GM19438 (cell line): ENCODE data around the gene NLRP14.
A peak's percentile ranks its signal among the peaks of the same experiment; 100 is the strongest.

Source experiments
- ATAC-seq: cut with Tn5 transposase; IDR thresholded peaks from one replicate; pipeline ENCODE4 v1.9.1; 2021; ENCODE audit warnings: low read depth; ENCODE audit not compliant: unreplicated experiment

Gene NLRP14

DNA sequence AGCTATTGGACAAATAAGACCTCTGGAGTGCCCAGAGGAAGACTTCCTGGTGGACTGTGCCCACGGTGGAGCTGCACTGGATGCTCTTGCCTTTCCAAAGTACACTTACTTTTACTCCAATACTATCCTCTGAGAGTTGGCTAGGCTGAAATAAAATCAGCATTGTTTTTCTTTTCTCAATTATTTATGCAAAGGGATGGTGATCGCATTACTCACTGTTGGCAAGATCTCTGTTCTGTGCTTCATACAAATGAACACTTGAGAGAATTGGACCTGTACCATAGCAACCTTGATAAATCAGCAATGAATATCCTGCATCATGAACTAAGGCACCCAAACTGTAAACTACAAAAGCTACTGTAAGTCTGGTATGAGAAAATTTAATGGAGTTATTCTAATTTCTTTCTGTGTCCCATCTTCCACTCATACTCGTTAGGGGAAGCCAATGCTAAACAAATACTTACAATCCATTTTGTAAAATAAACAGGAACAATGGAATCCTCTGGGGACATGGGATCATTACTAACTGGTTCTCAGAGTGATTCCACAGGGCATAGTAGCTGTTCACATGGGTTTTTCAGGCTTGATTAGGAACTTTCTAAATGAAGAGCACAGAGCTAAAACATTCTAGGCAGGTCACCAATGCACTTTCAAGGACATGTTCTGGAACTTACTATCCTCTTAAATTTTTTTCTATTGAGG lies 26.3 kb downstream of the NLRP14 start:
- no peak for ATAC-seq

DNA sequence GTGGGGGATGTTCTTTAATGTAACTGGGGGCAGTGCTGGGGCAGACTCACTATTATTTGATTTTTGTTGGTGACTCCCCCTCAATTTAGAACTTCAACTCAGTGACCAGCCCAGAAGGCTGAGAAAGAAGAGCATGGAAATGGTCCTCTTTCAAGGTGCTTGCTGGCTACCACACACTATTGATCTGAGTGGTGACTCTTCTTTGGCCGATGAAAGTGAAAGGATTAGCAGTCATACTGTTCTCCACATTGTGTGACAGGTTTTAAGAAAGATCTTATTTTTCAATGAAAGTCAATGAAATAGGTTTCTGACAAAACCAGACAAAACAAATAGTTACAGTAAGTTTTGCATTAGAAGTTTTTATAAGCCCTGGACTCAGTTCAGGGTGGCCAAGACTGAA lies 29.9 kb downstream of the NLRP14 start:
- no peak for ATAC-seq

DNA sequence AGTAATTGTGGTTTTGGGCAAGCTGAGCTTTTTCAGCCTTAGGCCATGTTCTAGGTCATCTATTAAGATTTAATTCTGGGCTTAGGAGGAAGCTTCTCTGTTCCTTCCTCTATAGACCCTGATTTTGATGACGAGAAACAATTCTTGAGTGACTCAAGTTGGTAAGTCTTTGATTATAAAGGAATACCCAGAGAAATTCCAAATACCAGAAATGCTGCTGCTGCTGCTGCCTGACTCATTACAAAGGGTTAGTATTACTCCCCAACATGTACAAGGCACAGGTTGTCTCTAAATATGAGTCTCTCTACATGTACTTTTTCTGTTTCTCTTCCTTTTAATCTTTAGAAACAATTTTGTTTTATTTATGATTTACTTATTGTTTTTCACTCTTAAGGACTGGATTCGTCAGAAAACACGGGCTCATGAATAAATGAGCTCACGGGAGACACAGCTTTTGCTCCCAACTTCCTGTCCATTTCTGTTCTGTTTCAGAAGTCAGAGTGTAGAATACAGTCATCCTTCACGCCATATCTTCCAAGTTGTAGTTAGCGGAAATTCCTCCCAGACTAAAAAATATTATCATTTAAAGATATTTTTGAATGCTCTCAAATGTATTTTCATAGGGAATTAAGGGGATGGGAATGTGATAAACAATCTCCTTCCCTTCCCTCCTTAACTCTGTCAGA lies 36.7 kb downstream of the NLRP14 start:
- no peak for ATAC-seq

DNA sequence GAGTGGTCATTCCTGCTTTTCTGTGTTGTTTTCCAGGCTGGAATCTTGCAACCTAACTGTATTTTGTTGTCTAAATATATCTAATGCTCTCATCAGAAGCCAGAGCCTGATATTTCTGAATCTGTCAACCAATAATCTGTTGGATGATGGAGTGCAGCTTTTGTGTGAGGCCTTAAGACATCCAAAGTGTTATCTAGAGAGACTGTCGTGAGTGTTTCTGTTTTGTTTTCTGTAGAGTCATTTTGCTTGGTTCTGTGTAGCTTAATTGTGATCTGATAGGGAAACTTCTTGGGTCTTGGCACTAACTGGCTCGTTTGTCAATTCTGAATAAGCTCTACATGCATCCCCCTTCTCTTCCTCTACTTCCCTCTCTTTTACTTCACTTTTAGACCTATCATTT lies 37.4 kb downstream of the NLRP14 start:
- no peak for ATAC-seq

DNA sequence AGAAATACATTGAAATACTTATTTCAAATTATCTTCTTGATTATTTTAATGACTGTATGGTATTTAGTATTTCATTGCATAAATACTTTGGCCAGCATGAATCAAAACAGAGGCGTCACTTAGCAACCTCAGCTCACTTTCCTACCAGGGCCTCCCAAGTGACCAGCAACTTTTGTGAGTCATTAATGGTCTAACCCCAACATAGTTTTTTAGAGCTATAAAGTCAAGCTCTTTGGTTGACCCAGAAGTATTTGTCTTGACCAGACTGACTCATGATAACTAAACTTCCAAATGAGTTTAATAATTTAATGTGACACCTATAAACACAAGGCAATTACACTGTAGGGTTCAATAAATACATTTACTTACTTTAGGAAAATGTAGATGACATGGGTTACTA lies 40.6 kb downstream of the NLRP14 start:
- no peak for ATAC-seq

DNA sequence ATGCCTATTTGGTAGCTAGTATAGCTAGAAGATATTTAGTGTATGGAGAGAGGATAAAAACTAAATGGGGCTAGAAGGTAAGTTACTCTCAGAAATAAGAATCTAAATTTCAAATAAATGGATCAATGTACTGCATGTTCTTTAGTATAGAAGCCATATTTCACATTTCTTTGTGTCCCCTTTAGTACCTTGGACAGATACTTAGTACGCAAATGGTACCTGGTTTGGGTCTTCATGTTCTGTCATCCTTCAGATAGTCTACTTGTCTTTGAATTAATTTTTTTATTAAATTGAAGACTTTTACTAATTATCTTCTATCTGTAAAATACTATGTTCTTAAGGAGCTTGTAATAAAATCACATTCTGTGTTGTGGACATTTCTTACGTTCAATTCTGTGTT lies 42.3 kb downstream of the NLRP14 start:
- ATAC-seq, result no peak

DNA sequence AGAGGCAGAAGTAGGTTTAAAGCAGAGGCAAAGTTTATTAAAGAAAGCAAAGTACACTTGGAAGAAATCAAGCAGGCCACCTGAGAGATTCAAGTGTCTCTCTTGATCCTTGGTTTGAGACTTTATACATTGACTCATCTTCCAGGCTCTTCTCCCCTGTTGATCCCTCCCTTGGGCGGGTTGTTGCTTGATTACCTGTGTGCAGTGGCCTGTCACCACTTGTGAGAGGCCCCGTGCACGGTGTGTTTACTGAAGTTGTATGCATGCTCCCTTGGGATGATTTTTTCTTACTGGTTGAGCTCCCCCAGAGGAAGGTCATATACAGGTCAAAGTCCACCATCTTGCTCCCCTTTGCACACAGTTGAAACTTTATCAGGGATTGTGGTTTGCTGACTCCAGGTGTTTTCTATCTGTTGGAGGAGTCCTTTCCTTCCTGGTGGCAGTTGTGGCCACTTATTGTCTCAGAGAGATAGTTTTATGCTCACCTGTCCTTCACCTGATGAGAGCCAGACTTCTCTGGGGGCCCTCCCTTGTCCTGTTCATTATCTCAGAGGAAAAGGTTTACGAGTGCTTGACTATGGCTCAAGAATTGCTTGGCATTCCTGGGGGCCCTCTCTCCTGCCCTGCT lies 52.2 kb downstream of the NLRP14 start:
- ATAC-seq, result no peak

DNA sequence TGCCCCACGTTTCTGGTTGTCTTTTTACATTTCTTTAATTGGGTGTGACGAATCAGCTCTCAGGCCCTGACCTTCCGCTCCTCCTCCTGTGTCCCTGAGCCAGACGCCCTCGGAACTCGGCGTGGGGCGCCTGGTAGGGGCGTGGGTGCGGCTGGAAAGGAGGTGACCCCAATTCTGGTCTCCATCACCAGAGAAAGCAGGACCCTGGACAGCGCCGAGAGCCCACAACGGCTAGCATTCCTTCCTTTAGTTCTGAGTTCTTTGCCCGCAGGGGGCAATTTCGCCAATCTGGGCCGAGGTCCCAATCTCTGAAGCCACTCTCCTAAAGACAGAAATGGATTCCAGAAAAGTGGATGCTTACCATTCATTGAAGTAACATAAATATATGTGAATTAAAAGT lies 56.8 kb downstream of the NLRP14 start:
- ATAC-seq, result no peak

DNA sequence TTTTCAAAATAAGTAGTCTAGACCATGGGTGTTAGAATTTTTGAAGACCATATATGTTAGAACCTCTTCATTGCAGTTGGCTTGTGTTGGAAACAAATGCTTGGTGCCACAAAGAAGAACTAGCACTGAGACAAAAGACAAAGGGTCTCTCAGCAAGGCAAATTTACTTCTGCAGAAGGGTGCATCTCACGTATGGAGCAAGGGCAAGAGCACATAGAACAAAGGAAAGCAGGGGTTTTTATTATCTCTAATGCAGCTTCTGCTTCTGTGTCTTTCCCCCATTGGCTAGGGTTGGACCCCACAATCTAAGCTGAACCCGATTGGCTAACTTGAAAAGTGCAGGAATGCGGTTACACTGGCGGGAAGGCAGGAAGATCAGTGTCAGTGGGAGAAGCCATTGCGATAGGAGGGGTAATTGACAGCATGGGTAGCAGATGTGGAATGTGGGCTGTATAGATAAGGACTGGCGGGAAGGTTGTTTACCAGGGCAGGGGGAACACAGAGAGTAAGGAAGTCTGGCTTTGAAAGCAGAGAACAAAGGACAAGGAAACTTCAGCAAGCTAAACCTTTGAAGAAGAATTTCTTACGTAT lies 59.4 kb downstream of the NLRP14 start:
- ATAC-seq, result no peak

DNA sequence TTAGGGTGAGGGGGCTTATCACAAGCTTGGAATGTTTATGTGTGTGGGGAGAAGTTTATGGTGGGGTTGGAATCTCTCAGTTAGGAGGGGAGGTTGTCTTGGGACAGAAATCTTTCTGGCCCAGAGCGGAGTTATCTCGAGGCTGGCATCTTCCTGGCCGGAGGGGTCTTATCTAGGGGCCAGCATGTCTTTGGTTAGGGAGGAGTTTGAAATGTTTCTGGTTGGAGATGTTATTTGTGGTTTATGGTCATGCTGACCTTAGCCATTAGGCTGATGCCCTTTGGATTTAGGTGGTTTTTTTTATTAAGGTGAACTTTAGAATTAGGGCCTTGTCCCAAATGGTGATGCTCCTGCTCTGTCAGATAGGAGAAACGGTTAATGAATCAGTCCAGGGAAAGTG lies 60.6 kb downstream of the NLRP14 start:
- ATAC-seq, result no peak

DNA sequence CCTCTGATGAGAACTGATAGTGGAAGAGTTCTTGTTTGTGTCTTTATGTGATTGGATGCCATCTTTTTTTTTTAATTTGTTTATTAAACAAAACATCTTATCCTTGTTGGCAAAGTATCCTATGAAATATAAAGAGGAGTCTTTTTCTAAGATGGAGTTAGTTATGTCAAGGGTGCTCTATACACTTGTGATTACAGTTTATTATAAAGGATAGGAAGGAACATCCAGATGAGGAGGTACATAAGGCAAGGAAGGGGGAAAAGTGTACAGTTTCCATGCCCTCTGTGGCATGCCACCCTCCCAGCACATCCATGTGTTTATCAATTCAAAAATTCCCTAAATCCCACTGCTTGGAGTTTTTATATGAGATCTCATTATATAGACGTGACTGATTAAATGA lies 61.2 kb downstream of the NLRP14 start:
- ATAC-seq, result no peak

DNA sequence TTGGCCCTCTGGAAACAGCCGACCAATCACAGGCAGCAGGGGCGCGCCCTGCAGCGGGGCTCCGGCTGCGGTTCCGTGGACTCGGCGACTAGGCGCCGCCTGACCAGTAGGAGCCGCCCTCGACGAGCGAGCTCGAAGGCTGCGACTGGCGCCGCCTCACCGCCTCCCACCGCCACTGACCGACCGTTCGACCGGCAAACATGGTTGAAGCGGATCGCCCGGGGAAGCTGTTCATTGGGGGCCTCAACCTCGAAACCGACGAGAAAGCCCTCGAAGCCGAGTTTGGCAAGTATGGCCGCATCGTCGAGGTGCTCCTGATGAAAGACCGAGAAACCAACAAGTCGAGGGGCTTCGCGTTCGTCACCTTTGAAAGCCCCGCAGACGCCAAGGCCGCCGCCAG lies 68.6 kb downstream of the NLRP14 start, which contains the start of gene RBMXL2:
Gene RBMXL2 (plus strand): TSS at position 78 of the 400 bp plus-strand sequence. CDS start 123 bp downstream, at position 201.
- no peak for ATAC-seq

DNA sequence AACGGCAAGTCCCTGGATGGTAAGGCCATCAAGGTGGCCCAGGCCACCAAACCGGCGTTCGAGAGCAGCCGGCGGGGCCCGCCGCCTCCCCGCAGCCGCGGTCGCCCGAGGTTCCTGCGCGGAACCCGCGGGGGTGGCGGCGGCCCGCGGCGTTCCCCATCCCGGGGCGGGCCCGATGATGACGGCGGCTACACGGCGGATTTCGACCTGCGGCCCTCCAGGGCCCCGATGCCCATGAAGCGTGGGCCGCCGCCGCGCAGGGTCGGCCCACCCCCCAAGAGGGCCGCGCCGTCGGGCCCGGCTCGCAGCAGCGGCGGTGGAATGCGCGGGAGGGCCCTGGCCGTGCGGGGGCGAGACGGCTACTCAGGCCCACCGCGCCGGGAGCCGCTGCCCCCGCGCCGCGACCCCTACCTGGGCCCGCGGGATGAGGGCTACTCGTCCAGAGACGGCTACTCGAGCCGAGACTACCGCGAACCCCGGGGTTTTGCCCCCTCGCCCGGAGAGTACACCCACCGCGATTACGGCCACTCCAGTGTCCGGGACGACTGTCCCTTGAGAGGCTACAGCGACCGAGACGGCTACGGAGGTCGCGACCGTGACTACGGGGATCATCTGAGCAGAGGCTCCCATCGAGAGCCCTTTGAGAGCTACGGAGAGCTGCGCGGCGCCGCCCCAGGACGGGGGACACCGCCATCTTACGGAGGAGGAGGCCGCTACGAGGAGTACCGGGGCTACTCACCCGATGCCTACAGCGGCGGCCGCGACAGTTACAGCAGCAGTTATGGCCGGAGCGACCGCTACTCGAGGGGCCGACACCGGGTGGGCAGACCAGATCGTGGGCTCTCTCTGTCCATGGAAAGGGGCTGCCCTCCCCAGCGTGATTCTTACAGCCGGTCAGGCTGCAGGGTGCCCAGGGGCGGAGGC lies 69.3 kb downstream of the NLRP14 start:
- ATAC-seq, result no peak

DNA sequence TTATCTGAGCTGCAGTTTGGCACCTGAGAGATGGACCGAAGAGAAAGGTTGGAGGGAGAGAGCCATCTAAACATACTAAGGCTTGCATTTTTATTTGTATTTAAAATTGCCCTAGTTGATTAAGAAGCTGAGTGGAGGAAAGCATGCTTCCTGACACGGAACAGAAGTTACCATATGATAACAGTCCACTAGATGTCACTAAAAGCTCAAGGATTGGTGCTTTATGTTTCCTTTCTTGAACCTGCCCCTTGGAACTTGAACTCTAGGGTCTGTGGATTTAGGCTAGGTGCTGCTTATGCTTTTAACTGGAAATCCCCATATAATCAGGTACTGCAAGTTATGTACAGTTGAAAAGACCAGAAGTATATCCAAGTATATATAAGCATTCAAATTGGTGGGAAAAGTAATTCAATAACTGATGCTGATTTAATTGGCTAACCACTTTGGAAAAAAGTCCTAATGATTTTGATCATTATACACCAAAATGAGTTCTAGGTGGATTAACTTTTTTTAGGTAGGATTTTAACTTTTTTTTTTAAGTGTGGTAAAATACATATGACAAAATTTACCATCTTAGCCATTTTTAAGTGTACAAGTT lies 78.1 kb downstream of the NLRP14 start:
- ATAC-seq, result peak; percentile 89

DNA sequence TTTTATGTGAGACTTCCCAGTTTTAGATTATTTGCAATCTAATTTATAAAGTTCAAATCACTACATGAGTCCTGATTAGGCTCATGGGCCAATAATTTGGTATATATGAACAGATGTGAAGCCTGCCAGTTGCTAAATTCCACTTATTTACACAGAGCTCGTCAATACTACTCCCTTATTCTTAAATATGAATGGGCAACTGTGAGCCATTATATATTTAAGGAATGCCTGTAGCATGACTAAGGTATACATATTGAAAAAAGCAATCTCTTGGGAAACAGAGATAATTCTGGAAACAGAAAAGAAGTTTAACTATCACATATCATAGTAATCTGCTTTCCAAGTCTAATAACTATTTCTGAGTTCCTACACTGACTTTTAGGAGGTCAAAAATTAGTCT lies 95.5 kb downstream of the NLRP14 start:
- no peak for ATAC-seq

DNA sequence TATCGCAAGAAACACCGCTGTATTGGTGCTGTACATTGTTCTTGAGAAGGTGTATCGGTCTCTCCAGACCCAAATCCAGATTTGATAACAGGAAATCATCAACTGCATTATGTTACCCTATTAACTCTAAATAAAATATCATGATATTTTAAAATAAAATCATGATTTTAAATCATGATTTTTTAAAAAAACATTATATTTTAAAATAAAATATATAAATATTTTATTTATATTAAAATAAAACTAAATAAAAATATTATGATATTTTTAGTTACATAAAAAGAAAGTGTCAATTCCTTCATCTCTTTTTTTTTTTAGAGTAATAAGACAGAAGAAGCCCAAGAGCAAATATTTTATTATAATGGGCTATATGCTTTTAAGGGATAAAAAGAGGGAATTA lies 96.1 kb downstream of the NLRP14 start:
- no peak for ATAC-seq
